ENCODE measurements around the gene CCDC188. TPM values are rescaled to one million over a fixed set of nuclear protein-coding genes. Genes with fewer than 3 reads are reported as not detected.
A peak's percentile ranks its signal among the peaks of the same experiment; 100 is the strongest.

CCDC188 gene
- total and polyA plus RNA-seq, 9 of the 15 experiments (the other 6 are each of a cell fraction or from before 2014, with no cell fraction given): not detected

DNA sequence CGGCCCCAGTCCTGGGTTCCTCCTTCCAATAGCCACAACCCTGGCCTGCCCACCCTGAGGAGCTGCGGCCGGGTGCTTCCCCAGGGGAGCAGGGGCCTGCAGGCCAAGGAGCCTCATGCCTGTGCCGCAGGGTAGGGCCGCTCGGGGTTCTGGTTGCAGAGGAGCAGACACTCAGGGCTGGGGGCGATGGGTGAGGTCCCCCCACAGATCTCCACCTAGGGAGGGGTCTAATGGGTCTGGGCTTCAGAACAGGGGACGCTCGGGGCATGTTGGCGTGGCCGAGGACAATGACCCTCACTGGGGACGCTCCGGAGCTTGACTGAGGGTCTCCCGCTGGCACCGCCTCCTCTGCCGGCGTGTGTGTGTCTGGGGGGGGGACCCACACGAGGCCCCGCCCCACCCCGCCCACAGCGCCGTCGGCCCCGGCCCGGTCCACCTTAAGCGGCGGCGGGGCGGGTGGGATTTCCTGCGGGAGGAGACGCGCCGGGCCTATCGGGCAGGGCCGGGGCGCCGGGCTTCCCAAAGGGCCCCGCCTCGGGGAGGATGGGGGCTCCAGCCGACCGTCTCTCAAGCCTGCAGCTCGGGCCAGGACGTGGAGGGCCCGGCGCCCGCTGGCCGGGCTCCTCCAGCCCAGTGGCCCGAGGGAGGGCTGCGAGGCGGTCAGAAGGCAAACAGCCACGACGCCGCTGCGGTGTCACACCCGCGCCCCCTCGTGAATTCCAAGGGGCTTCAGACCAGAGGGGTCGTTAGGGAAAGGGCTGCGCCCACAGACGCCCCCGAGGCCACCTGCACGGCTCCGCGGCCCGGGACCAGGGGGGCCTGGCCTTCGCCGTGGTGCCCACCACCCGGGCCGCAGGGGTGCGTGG is 19.9 kb downstream of the CCDC188 start (continued):
- TF ChIP-seq, protein P1, sequence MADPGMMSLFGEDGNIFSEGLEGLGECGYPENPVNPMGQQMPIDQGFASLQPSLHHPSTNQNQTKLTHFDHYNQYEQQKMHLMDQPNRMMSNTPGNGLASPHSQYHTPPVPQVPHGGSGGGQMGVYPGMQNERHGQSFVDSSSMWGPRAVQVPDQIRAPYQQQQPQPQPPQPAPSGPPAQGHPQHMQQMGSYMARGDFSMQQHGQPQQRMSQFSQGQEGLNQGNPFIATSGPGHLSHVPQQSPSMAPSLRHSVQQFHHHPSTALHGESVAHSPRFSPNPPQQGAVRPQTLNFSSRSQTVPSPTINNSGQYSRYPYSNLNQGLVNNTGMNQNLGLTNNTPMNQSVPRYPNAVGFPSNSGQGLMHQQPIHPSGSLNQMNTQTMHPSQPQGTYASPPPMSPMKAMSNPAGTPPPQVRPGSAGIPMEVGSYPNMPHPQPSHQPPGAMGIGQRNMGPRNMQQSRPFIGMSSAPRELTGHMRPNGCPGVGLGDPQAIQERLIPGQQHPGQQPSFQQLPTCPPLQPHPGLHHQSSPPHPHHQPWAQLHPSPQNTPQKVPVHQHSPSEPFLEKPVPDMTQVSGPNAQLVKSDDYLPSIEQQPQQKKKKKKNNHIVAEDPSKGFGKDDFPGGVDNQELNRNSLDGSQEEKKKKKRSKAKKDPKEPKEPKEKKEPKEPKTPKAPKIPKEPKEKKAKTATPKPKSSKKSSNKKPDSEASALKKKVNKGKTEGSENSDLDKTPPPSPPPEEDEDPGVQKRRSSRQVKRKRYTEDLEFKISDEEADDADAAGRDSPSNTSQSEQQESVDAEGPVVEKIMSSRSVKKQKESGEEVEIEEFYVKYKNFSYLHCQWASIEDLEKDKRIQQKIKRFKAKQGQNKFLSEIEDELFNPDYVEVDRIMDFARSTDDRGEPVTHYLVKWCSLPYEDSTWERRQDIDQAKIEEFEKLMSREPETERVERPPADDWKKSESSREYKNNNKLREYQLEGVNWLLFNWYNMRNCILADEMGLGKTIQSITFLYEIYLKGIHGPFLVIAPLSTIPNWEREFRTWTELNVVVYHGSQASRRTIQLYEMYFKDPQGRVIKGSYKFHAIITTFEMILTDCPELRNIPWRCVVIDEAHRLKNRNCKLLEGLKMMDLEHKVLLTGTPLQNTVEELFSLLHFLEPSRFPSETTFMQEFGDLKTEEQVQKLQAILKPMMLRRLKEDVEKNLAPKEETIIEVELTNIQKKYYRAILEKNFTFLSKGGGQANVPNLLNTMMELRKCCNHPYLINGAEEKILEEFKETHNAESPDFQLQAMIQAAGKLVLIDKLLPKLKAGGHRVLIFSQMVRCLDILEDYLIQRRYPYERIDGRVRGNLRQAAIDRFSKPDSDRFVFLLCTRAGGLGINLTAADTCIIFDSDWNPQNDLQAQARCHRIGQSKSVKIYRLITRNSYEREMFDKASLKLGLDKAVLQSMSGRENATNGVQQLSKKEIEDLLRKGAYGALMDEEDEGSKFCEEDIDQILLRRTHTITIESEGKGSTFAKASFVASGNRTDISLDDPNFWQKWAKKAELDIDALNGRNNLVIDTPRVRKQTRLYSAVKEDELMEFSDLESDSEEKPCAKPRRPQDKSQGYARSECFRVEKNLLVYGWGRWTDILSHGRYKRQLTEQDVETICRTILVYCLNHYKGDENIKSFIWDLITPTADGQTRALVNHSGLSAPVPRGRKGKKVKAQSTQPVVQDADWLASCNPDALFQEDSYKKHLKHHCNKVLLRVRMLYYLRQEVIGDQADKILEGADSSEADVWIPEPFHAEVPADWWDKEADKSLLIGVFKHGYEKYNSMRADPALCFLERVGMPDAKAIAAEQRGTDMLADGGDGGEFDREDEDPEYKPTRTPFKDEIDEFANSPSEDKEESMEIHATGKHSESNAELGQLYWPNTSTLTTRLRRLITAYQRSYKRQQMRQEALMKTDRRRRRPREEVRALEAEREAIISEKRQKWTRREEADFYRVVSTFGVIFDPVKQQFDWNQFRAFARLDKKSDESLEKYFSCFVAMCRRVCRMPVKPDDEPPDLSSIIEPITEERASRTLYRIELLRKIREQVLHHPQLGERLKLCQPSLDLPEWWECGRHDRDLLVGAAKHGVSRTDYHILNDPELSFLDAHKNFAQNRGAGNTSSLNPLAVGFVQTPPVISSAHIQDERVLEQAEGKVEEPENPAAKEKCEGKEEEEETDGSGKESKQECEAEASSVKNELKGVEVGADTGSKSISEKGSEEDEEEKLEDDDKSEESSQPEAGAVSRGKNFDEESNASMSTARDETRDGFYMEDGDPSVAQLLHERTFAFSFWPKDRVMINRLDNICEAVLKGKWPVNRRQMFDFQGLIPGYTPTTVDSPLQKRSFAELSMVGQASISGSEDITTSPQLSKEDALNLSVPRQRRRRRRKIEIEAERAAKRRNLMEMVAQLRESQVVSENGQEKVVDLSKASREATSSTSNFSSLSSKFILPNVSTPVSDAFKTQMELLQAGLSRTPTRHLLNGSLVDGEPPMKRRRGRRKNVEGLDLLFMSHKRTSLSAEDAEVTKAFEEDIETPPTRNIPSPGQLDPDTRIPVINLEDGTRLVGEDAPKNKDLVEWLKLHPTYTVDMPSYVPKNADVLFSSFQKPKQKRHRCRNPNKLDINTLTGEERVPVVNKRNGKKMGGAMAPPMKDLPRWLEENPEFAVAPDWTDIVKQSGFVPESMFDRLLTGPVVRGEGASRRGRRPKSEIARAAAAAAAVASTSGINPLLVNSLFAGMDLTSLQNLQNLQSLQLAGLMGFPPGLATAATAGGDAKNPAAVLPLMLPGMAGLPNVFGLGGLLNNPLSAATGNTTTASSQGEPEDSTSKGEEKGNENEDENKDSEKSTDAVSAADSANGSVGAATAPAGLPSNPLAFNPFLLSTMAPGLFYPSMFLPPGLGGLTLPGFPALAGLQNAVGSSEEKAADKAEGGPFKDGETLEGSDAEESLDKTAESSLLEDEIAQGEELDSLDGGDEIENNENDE (IDR thresholded peaks at IDR 0.05; ENCODE audit: low read depth, low read length): no peak
- peak; percentile 21; the same call in 1 of the 2 replicates for TF ChIP-seq ZNF436 (CRISPR knock-in tag; IDR thresholded peaks at IDR 0.05)
- no peak for TF ChIP-seq ESRRB (CRISPR knock-in tag; IDR thresholded peaks at IDR 0.05; ENCODE audit: borderline replicate concordance)
- peak; percentile 78 for TF ChIP-seq ZNF76 (CRISPR knock-in tag; IDR thresholded peaks at IDR 0.05; ENCODE audit: borderline replicate concordance)
- TF ChIP-seq ZNF589 (CRISPR knock-in tag; IDR thresholded peaks at IDR 0.05; ENCODE audit: low read depth): no peak
- no peak for TF ChIP-seq ARNT (IDR thresholded peaks at IDR 0.05)
- peak; percentile 20; the same call in 1 of the 2 replicates for TF ChIP-seq SOX6 (IDR thresholded peaks at IDR 0.05)
- TF ChIP-seq, protein P2, sequence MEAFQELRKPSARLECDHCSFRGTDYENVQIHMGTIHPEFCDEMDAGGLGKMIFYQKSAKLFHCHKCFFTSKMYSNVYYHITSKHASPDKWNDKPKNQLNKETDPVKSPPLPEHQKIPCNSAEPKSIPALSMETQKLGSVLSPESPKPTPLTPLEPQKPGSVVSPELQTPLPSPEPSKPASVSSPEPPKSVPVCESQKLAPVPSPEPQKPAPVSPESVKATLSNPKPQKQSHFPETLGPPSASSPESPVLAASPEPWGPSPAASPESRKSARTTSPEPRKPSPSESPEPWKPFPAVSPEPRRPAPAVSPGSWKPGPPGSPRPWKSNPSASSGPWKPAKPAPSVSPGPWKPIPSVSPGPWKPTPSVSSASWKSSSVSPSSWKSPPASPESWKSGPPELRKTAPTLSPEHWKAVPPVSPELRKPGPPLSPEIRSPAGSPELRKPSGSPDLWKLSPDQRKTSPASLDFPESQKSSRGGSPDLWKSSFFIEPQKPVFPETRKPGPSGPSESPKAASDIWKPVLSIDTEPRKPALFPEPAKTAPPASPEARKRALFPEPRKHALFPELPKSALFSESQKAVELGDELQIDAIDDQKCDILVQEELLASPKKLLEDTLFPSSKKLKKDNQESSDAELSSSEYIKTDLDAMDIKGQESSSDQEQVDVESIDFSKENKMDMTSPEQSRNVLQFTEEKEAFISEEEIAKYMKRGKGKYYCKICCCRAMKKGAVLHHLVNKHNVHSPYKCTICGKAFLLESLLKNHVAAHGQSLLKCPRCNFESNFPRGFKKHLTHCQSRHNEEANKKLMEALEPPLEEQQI (IDR thresholded peaks at IDR 0.05): no peak
- no peak for TF ChIP-seq ZNF143 (CRISPR knock-in tag; IDR thresholded peaks at IDR 0.05)
- TF ChIP-seq SRF (CRISPR knock-in tag; IDR thresholded peaks at IDR 0.05): peak in 1 of 2 experiments; percentile 78; a peak in 1 of 4 replicates
- no peak for TF ChIP-seq NR3C1 (CRISPR knock-in tag; IDR thresholded peaks at IDR 0.05)
- TF ChIP-seq ERF (CRISPR knock-in tag; IDR thresholded peaks at IDR 0.05): peak; percentile 96
- peak; percentile 66 for TF ChIP-seq PHF20 (IDR thresholded peaks at IDR 0.05; ENCODE audit: partially characterized antibody)
- TF ChIP-seq MAZ (CRISPR knock-in tag; conservative IDR thresholded peaks at IDR 0.05 in 1 of 2, IDR thresholded peaks at IDR 0.05 in 1 of 2): peak; percentile 96 to 99
